GM19452 (cell line): ENCODE results near the gene KRTAP21-1.
"Not testable (repeated sequence)": the region's sequence is repeated elsewhere in the genome, so short reads cannot be mapped to it uniquely, and the experiment has no call there.

Experiments
- ATAC-seq: cut with Tn5 transposase; IDR thresholded peaks from one replicate; pipeline ENCODE4 v1.9.1; 2021; ENCODE audit not compliant: unreplicated experiment

Gene KRTAP21-1

DNA sequence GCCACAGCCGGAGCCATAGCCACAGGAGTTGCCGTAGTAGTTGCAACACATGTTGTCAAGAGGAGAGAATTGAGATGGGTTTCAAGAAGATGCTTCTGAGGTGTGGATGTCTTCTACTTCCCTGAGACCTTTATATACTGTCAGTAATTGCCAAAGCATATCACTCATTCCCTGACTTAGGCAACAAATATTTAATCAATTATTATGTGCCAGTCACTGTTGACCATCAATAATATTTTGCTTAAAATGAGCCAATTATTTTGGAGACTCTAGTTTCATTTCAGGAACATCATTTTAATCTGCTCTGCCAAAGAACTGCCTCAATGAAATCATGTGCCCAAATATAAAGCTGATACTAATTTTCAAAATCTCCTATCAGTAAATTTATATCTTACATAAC lies at the start of gene KRTAP21-1:
Gene KRTAP21-1, minus strand, starts transcription at position 101 of the 400 bp plus-strand sequence. Its CDS starts 50 bp downstream, at position 51.
- not testable (repeated sequence) for ATAC-seq

DNA sequence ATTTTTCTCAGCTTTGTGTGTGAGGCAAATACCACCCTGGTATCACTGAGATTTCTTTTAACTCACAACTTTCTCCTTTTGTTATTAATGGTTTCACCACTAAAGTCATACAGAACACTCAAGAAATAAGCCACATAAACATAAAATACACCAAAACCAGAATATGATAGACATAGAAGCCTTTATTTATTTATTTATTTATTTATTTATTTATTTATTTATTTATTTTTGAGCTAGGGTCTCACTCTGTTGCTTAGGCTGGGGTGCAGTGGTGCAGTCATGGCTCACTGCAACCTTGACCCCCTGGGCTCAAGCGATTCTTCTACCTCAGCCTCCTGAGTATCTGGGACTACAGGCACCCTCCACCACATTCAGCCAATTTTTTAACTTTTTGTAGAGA lies 45.4 kb upstream of the KRTAP21-1 start:
- ATAC-seq: no peak

DNA sequence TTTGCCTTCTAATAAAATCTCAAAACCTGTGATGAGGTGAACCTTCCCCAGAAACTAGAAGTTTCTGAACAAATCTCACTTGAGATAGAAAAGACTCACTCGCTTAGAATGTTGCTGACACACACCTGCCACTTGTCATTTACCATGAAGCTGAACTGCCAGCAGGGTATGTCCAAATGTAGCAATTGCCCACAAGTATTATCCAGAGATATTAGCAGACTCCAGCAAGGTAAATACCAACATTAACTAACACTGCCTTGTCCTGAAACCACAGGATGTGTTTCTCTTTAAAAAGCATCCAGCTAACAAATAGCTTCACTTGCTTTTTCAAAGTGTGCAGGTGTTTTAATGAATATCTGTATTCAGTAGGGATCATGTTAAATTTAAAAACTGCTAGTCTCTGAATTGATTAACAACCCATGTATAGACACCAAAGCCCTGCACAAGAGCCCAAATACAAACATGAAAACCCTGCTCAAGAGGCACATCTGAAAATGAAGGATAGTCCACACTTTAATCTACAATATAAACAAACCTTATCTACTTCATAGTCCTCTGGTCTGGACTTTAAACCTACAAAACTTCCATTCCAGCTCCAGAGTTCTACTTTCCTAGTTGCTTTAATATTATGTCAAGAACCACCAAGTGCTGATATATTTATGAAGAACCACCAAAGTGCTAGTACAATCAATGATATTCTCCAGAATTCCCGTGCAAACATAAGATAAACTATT lies 38.5 kb upstream of the KRTAP21-1 start:
- ATAC-seq: no peak

DNA sequence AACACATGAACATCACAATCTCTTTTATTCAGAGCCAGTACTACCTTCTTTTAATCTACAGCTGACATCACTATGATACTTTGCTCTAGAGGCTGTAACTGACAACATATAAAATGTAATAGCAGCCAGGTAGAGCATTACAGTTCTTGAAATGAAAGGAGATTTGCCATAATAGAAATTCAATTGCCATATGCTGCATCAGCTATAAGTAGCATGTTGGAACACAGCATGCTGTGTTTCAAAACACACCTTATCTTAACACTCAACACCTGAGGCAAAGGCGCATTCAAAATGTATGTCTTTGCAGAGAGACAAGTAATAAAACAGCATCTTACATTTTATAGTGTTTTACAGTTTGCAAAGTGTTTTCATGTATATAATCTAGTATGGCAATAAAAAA lies 24.0 kb upstream of the KRTAP21-1 start:
- ATAC-seq: no peak

DNA sequence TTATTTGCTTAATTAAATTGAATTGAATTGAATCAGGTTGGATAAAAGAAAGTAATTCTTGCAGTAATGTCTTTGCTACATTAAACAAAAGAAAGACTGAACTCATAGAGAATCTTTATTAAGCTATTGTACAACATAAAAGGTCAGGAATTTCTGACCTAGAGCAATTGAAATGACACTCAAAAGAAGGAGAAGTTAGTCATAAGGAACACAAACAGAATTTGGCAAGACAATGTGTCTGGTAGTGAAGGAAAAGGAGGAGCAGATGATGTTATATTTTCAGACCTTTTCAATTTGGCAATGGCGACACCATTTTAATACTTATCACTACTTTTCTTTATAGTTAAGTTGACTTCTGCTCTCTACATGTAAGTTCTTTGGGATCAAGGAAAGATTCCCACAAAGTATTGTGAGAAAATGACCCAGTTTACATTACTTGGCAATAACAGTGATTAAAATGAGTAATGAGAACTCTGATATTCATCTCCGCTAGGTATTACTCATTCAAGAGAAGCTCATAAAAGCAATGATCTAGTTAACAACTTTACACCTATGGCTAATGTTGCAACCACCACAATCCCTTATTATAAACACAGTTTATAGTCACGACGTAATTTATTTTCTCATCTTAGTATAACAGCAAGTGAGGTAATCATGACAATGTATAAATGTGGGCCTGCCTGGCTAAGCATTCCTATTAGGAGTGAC lies 14.7 kb upstream of the KRTAP21-1 start:
- ATAC-seq: no peak

DNA sequence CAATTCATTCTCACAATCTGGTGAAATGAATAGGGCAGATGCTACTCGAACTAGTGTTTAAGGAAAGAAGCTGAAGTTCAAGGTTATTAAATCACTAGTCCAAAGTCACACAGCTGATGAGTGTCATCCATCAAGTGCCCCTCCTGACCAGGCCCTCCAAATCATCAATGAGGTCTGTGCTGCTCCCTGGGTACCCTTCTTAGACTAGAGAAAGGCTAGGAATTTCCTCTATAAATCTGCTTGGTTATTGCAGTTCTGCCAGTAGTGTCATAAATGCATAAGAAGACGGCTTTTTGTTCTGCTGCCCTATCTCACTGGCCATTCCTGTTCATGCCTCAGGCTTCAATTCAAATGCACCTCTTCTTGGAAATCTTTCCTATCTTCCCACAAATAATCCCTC lies 5.5 kb upstream of the KRTAP21-1 start:
- ATAC-seq: no peak

DNA sequence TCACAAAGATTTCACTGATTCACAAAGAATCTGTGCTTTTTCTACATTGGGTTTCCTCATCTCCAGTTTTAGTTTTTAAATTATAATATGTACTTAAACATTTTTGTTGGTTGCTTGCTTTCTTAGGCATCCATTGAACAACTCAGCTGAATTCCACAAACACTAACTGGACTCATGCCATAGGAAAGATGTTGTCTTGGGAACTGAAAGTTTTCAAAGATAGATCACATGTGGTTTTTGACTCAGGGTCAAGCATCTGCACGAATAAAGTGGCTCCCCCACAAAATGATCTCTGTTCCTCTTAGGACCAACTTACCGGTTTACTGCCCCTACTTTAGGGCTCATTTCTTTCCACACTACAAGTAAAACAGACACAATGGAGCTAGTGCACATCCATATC lies 3.1 kb upstream of the KRTAP21-1 start:
- ATAC-seq: no peak

DNA sequence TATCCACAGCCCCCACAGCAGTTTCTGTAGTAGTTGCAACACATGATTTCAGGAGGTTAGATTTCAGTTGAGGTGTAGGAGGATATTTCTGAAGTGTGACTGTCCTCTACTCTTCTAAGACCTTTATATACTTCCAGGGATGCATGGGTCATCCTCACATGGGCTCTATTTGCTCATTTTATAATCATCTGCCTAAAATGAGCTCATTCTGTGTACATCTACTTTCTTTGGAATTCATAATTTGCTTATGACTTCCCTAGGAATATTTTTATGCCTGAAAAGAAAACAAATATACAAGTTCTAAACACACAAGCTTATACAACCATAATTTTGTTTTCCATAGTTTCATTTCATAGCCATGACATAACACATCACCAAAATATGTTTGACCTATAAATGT lies 8.1 kb downstream of the KRTAP21-1 start, which contains the start of gene KRTAP21-2:
Gene KRTAP21-2, minus strand, starts transcription at position 101 of the 400 bp plus-strand sequence. Its CDS starts 57 bp downstream, at position 44.
- ATAC-seq: no peak

DNA sequence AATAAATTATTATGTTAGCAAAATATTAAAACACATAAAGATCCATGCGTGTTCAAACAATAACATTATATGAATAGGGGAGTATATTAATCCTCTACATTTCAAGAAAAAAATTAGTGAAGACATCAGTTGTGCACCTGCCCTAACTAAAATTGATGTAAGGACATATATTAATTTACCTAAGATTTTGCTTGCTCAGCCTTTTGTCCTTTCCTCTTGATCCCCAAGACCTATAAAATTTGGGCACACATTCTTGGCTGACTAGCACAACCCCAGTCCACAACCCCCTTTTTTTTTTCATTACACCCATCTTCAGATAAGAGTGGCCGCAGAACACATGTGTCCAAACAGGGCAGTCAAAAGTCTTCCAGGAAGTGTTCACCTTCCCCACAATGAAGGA lies 14.8 kb downstream of the KRTAP21-1 start:
- no peak for ATAC-seq

DNA sequence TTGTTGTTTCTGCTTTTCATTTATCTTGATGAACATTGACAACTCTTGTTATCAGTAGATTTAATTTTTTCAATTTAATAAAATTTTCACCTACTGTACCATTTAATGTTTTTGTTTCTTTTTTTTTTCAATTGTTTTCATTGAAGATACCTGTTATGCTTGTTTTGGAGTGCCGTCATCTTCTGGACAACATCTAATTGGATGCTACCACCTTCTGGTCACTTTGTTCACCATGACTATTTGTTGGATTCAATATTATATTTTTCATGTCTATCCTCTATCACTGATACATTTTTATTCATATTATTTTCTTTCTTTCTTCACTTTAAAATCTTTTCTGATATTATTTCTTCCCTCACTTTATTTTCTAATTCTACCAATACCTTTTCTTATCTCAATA lies 22.2 kb downstream of the KRTAP21-1 start:
- no peak for ATAC-seq

DNA sequence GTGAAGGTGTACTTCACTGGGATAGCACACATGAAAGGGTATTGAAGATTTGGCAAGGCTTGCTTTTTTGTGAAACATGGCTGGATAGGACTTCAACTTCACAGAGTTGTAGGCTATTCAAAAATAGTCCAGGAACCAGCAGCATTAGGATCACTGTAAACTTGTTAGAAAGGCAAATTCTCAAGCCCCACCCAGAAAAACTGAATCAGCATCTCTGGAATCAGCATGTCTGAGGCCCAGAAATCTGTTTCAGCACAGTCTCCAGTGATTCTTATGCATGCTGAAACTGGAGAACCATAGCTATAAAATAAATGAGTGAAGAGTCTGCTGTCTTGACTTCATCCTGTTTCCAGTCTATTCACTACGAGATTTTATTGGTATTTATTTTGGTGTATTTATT lies 28.5 kb downstream of the KRTAP21-1 start:
- ATAC-seq: no peak

DNA sequence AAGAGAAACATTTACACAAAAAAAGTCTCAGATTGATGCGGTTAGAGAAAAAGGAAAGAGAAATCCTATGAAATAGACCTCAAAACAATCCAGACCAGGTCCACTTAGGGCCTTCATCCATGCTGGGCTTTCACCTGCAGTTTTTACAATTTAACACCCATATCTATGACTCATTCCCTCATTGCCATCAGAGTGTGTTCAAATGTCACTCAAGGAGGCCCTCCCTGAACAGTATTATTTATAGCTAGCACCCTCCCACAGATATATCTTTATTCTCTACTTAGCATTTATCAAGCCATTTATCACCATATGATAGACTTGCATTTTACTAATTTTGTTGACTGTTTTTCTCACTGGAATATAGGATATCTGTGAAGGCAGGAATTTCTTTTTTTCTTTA lies 35.8 kb downstream of the KRTAP21-1 start:
- ATAC-seq: no peak

DNA sequence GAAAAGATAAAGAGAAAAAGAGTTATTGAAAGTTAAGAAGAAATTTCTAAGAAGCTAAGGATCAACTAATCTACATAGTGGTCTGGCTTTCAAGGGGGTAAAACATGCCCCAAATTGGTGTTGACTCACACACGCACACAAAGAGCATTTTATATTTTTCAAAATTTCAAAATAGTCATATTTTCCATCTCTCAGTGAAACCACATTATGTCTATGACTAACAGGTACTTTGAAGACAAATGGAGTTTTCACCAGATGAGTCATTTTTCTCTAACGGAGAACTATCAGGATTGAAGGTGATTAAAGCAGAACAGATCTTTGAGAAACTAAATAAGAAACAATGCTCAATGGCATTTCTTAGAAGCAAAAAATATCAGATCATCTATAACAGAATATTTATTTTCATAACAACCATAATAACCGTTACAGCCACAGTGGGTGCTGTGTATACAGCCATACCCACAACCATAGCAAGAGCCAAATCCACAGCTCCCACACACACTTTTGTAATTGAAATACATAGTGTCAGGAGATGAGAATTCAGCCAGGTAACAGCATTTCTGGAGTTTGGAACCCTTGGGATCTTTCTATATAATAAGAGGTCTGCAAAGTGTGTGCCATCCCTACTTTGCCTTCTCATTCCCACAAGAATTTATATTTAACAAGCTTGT lies 36.9 kb downstream of the KRTAP21-1 start, which contains the start of gene KRTAP21-3:
Gene KRTAP21-3, minus strand, starts transcription at position 539 of the 671 bp plus-strand sequence. Its CDS starts 18 bp downstream, at position 521.
- ATAC-seq: no peak

DNA sequence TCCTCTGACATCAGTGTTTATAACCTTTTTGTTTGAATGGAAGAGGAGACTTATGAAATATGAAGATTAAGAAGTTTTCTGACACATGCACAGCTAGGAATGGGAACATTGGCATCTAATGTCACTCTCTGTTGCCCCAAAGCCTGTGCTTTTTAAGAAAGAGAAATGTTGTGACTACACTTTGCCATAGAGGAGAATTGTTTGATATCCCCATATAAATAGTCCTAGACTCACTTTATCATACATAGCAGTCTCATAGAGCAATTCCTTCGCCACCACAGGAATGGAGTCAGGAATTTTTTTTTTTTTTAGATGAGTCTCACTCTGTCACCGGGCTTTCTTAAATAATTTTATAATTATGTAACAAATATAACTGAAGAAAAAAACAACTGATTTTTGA lies 38.1 kb downstream of the KRTAP21-1 start:
- no peak for ATAC-seq

DNA sequence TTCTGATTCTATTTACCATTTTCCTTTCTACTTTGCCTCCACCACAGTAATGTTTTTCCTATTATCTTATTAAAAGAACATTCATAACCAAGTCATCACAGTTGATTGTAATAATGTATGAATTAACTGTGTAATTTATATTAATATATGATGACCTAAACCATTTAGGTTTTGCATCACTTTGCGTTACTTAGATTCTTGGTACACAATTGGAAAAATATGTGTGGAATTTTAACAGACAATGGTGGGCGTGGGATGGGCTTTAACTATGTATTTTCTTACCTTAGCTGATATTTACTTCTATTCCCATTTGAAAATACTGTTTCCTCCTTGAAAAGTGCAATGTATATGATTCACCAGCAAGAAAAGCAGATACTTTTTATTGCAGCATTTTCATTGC lies 40.3 kb downstream of the KRTAP21-1 start:
- ATAC-seq: no peak

DNA sequence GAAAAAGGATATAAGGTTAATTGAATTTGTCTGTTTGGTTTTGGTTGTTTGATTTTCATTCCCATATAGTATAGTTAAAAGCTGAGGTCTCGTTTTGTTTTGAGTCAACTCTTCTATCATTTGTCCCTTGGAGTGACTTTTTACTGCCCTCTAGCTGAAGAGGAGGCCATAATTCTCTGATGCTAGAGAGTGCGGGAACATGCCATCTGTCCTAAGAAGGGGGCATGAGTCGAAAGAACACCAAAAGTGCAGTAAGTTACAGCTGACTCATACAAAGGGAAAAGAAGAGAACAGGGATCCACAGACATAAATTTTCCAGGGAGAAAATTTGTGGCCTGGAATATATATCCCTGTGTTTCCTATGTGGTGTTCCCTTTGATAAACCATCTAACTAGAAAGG lies 40.8 kb downstream of the KRTAP21-1 start:
- no peak for ATAC-seq

DNA sequence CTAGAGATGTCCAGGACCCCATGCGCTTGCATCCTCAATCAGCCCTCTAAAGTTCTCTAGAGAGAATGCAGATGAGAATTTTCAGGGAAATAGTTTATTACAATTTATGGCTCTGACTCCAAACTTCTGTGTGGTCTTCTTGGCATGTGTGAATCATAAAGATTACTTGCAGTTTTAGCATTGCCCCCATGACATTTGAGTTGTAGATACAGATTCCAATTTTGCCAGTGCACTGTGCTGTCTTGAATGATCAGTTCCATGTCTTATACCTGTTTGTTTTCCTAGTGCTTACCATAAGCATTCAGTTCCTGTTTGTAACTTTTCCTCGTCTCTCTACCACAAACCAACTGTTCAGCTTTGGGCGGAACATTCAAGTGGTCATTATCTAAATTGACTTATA lies 41.5 kb downstream of the KRTAP21-1 start:
- no peak for ATAC-seq

DNA sequence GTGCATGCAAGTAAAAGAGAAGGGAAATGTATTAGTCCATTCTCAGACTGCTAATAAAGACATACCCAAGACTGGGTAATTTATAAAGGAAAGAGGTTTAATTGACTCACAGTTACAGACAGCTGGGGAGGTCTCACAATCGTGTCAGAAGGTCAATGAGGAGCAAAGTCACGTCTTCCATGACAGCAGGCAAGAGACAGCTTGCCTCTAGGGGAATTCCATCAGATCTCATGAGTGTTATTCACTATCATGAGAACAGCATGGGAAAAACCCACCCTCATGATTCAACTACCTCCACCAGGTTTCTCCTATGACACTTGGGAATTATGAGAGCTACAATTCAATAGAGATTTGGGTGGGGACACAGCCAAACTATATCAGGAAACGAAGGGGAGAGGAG lies 44.7 kb downstream of the KRTAP21-1 start:
- ATAC-seq: no peak

DNA sequence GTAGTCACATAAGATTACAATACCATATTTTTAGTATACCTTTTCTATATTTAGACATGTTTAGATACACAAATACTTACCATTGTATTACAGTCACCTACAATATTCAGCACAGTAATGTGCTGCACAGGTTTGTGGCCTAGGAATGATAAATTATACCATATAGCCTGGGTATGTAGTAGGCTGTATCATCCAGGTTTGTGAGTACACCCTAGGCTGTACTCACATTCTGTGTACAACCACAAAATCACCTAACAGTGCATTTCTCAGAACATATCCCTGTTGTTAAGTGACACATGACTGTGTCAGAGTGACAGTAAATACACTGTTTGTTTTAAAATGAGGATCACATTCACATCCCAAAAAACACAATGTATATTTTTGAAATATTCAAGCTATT lies 47.8 kb downstream of the KRTAP21-1 start:
- ATAC-seq: no peak
